Cardiac muscle cell (in vitro differentiated cells and primary cell): ENCODE measurements around the gene IRX3. TPM values are rescaled to one million over a fixed set of nuclear protein-coding genes. Genes with fewer than 3 reads are reported as not detected.
A peak's percentile ranks its signal among the peaks of the same experiment; 100 is the strongest.

Experiments
- DNase-seq, 2 donors: peaks; one replicate each; pipeline versions ENCODE4 v3.0.0 to v3.0.0-alpha.2; 2010 to 2017; ENCODE audit warnings: low read depth in 1 of 2, low spot score in 1 of 2
- H3K27ac ChIP-seq: fragments of 200-600 bp; sonication (generic); 2 replicates; pipeline ENCODE4 v1.5.1; 2016
- H3K27me3 ChIP-seq: fragments of 200-600 bp; sonication (generic); 2 replicates; pipeline ENCODE4 v1.6.0; 2016; ENCODE audit warnings: control low read depth
- H3K36me3 ChIP-seq: fragments of 200-600 bp; sonication (generic); 2 replicates; pipeline ENCODE4 v1.5.1; 2016; ENCODE audit warnings: control low read depth
- H3K4me1 ChIP-seq: fragments of 200-600 bp; sonication (generic); 2 replicates; pipeline ENCODE4 v1.8.1; 2017; ENCODE audit warnings: low read depth, mild to moderate bottlenecking, mixed run types
- H3K4me3 ChIP-seq: fragments of 200-600 bp; sonication (generic); 2 replicates; pipeline ENCODE4 v1.5.1; 2016; ENCODE audit warnings: mild to moderate bottlenecking
- H3K9me3 ChIP-seq: fragments of 200-600 bp; sonication (generic); 2 replicates; pipeline ENCODE4 v1.5.1; 2017; ENCODE audit warnings: low read depth, mild to moderate bottlenecking, control low read depth
- CTCF ChIP-seq: IDR thresholded peaks from 2 replicates; pipeline ENCODE4 v1.5.1; 2012; ENCODE audit warnings: low read depth, mild to moderate bottlenecking, low read length
- polyA plus RNA-seq: library from polyadenylated mRNA; unstranded; fragments of >200 nt; fragmentation: Nextera tagmentation; extraction: Ambion mirVana; gene quantifications from 2 replicates; pipeline ENCODE4 v1.2.1, GENCODE V29; 2016
- total RNA-seq: library from RNA; depleted of rRNA; stranded (reverse); fragments of >200 nt; gene quantifications from 2 replicates; pipeline ENCODE4 v1.2.3, GENCODE V29; 2016

The IRX3 gene
- total and polyA plus RNA-seq, 2 experiments from 2014 or later = 190 to 209 TPM

- TF ChIP-seq CTCF = no peak
- Histone ChIP-seq H3K36me3 (peaks cover 18% of the 10 kb centered on the region), H3K27me3 (peaks cover 5% of the 10 kb centered on the region), H3K4me1 (no peaks in the 10 kb centered on the region), H3K27ac (peak overlapping the region; percentile 99), H3K4me3 (peak overlapping the region; percentile 34), H3K9me3 (no peaks in the 10 kb centered on the region)
- DNase-seq = no peak
These were observed 1.6 kb upstream of the IRX3 start for GRCh38 chr16:54288030-54288834.

GRCh38 chr16:54287131-54288029, 793 bp upstream of the IRX3 start:
- Histone ChIP-seq H3K4me1 (peaks cover 3% of the 10 kb centered on the region), H3K27ac (peak overlapping the region; percentile 99), H3K36me3 (peaks cover 24% of the 10 kb centered on the region), H3K4me3 (peak overlapping the region; percentile 34), H3K27me3 (peaks cover 5% of the 10 kb centered on the region), H3K9me3 (no peaks in the 10 kb centered on the region)
- no peak for TF ChIP-seq CTCF
- peak in 1 of 2 donors; percentile 55 for DNase-seq

GRCh38 chr16:54286090-54286365, 559 bp downstream of the IRX3 start:
- no peaks in the 10 kb centered on the region for H3K9me3 ChIP-seq
- DNase-seq = no peak
- TF ChIP-seq CTCF = no peak
- peaks cover 5% of the 10 kb centered on the region for H3K27me3 ChIP-seq
- H3K36me3 ChIP-seq = peaks cover 24% of the 10 kb centered on the region
- H3K4me1 ChIP-seq = peaks cover 10% of the 10 kb centered on the region
- H3K4me3 ChIP-seq = peak overlapping the region; percentile 99
- peak overlapping the region; percentile 99 for H3K27ac ChIP-seq

- peak overlapping the region; percentile 99 for H3K27ac ChIP-seq
- H3K27me3 ChIP-seq = peaks cover 5% of the 10 kb centered on the region
- no peaks in the 10 kb centered on the region for H3K9me3 ChIP-seq
- DNase-seq = peak; percentile 50 to 54
- H3K36me3 ChIP-seq = peaks cover 24% of the 10 kb centered on the region
- peaks cover 10% of the 10 kb centered on the region for H3K4me1 ChIP-seq
- H3K4me3 ChIP-seq = peak overlapping the region; percentile 99
- no peak for TF ChIP-seq CTCF
These were observed 1.0 kb downstream of the IRX3 start for GRCh38 chr16:54285414-54286089.

GRCh38 chr16:54284931-54285413, 1.6 kb downstream of the IRX3 start:
- Histone ChIP-seq H3K36me3 (peaks cover 24% of the 10 kb centered on the region), H3K4me3 (peak overlapping the region; percentile 99), H3K27ac (peak overlapping the region; percentile 99), H3K4me1 (peaks cover 10% of the 10 kb centered on the region), H3K27me3 (peaks cover 5% of the 10 kb centered on the region), H3K9me3 (no peaks in the 10 kb centered on the region)
- peak; percentile 18 to 50 for DNase-seq
- no peak for TF ChIP-seq CTCF
